LNCaP clone FGC (cell line): ENCODE data around the gene MPP1.

Experiments
- DNase-seq: peaks from one replicate; pipeline ENCODE4 v3.0.0-alpha.2; 2011; ENCODE audit warnings: low read depth
- H3K4me3 ChIP-seq: 2 replicates; pipeline ENCODE4 v1.5.1; 2011; ENCODE audit warnings: mild to moderate bottlenecking, low read depth, low read length, control low read depth
- CTCF ChIP-seq: IDR thresholded peaks from 2 replicates; pipeline ENCODE4 v1.5.1; 2012; ENCODE audit warnings: mild to moderate bottlenecking; ENCODE audit not compliant: control insufficient read depth, insufficient read depth; ENCODE audit errors: extremely low read depth

The MPP1 gene

DNA sequence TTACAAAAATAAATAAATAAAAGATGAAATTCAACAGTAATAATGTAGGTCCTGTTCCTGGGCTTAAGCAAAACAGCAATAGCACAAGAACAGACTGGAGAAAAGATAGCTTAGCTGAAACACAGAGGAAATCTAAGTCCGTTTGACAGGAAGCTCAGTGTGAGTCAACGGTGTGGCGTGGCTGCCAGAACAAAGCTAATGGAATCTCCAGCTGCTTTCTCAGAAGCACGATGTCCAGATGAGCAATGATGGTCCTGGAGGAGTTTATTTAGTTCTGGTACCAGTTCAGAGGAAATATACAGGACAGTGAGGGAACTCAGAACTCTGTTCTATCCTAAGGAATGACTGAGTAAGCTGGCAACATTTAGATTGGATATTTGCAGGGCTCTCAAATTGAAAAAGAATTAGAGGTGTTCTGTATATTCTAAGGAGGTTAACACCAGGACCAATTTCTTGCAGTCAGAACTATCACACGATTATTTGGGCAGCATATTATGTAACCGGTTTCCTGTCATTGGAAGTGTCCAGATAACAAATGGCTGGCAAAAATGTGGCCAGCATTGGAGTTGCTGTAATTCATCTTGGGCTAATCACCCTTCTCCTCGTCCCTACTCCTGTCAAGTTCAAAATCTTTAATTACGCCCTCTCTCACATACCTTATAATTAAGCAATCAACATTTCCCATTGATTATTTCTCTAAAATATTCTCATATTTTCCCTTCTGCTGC, 67.1 kb downstream of the MPP1 start:
- DNase-seq: no peak

DNA sequence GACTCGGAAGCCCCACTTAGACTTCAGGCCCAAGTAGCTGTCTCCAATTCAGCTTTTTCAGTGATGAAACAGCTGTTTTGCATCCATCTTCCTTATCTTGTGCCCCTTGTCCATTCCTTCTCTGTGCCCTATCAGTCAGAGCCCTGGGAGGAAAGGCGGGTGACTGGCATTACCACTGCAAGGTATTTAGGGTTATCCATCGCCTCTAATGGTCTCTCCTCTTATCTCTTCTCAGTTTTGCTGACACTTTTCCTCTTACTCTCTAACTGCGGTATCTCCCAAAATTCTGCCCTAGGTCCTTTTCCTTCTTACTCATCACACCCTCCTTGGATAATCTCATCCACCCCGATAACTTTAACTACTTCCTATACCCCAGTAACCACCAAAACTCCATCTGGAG, 68.1 kb downstream of the MPP1 start:
- DNase-seq: no peak
- no peak for TF ChIP-seq CTCF
- H3K4me3 ChIP-seq: no peak overlapping the region

More for the DNA sequence above, 67.1 kb downstream of the MPP1 start:
- no peak overlapping the region for H3K4me3 ChIP-seq
- TF ChIP-seq CTCF: no peak

DNA sequence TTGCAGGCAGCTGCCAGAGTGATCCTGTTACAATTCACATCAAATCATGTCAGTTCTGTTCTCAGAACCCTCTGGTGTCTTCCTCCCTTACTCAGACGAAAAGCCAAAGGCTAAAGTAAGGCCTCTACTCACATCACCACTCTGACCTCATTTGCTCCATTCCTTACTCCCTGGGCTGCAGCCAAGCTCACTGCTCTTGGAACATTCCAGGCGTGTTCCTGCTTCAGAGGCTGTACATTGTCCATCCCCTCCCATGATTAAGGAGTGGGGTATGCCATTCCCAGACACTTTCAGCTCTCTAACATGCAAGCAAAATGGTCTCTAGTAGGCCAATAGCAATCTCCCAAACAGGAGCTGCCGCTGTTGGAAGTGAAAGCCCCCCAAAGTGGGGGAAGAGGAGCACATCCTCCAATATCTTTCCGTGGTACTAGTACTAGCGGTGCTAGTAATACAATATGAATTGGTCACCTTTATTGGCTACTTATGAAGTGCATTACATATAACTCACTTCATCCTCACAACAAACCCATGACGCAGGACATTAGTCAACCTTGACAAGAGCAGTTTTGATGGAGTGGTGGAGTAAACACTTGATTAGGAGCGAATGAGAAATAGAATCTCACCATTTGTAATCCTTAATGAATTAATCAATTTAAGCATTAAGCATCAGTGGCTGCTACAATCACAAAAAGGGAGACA, 69.4 kb downstream of the MPP1 start:
- TF ChIP-seq CTCF: no peak
- DNase-seq: no peak
- no peak overlapping the region for H3K4me3 ChIP-seq

GRCh38 chrX:154734061-154734781, 71.1 kb downstream of the MPP1 start:
- H3K4me3 ChIP-seq: no peak overlapping the region
- TF ChIP-seq CTCF: no peak
- no peak for DNase-seq

DNA sequence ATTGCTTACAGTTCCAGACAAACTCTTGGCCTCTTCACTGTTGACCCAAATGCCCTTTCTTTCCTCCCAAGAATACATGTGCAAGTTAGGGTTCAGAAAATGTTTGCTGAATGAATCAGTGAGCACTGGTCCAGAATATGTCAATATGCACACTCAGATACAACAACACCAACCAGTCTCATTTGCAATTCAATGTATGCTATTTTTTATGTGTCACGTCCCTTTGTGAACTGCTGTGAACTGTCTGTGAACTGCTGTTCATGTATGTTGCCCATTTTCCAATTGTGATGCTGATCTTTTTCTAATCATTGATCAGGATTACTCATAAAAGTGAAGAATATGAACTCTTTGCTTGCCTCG, 72.2 kb downstream of the MPP1 start:
- no peak for DNase-seq
- no peak for TF ChIP-seq CTCF
- H3K4me3 ChIP-seq: no peak overlapping the region

- no peak for TF ChIP-seq CTCF
- DNase-seq: no peak
- H3K4me3 ChIP-seq: no peak overlapping the region
Observed at GRCh38 chrX:154732421-154733065, 72.7 kb downstream of the MPP1 start.
